ENCODE data around the gene PDZRN4.

The PDZRN4 gene

GRCh38 chr12:41348198-41348597 lies 160.1 kb downstream of the PDZRN4 start:
- no peak for DNase-seq (ENCODE audit: low read depth in 1 of 2, low spot score in 1 of 2)
- no peak overlapping the region for H3K27ac ChIP-seq (replicated peaks)
- no peaks in the 10 kb centered on the region for H3K27me3 ChIP-seq (ENCODE audit: insufficient read depth, poor library complexity, severe bottlenecking)
- no peak for TF ChIP-seq POLR2AphosphoS5 (IDR thresholded peaks at IDR 0.05; ENCODE audit: low read depth)
- TF ChIP-seq, protein P1, sequence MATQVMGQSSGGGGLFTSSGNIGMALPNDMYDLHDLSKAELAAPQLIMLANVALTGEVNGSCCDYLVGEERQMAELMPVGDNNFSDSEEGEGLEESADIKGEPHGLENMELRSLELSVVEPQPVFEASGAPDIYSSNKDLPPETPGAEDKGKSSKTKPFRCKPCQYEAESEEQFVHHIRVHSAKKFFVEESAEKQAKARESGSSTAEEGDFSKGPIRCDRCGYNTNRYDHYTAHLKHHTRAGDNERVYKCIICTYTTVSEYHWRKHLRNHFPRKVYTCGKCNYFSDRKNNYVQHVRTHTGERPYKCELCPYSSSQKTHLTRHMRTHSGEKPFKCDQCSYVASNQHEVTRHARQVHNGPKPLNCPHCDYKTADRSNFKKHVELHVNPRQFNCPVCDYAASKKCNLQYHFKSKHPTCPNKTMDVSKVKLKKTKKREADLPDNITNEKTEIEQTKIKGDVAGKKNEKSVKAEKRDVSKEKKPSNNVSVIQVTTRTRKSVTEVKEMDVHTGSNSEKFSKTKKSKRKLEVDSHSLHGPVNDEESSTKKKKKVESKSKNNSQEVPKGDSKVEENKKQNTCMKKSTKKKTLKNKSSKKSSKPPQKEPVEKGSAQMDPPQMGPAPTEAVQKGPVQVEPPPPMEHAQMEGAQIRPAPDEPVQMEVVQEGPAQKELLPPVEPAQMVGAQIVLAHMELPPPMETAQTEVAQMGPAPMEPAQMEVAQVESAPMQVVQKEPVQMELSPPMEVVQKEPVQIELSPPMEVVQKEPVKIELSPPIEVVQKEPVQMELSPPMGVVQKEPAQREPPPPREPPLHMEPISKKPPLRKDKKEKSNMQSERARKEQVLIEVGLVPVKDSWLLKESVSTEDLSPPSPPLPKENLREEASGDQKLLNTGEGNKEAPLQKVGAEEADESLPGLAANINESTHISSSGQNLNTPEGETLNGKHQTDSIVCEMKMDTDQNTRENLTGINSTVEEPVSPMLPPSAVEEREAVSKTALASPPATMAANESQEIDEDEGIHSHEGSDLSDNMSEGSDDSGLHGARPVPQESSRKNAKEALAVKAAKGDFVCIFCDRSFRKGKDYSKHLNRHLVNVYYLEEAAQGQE (IDR thresholded peaks at IDR 0.05; ENCODE audit: insufficient replicate concordance, low read depth), result no peak
- no peak for TF ChIP-seq GABPA (IDR thresholded peaks at IDR 0.05; ENCODE audit: low read depth)
- TF ChIP-seq SPI1 (IDR thresholded peaks at IDR 0.05; ENCODE audit: borderline replicate concordance, low read depth), result no peak
- TF ChIP-seq CTCF (IDR thresholded peaks at IDR 0.05; ENCODE audit: insufficient read depth, low read length), result no peak
- H3K4me3 ChIP-seq (replicated peaks; ENCODE audit: insufficient read depth, low read length), result no peak overlapping the region

DNA sequence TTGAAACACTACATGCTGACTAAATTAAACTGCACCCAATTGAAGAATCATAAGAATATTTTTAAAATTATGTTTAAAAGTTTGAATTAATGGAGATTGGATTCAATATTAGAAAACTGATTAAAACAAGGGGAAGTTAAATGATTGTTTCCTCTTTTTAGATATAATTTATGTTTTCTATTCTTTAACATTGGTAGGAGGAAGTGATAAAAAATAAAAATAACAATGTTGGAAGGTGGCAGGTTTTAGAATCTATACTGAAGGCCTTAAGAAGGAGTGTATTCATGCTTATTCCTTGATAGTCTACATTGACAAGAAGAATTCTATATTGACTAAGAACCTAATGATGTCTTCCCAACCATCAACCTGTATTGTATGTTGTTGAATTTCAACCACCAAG lies 168.1 kb downstream of the PDZRN4 start:
- TF ChIP-seq, protein P1 (IDR thresholded peaks at IDR 0.05; ENCODE audit: insufficient replicate concordance, low read depth), result no peak
- no peak for TF ChIP-seq GABPA (IDR thresholded peaks at IDR 0.05; ENCODE audit: low read depth)
- TF ChIP-seq POLR2AphosphoS5 (IDR thresholded peaks at IDR 0.05; ENCODE audit: low read depth), result no peak
- no peak for TF ChIP-seq SPI1 (IDR thresholded peaks at IDR 0.05; ENCODE audit: borderline replicate concordance, low read depth)
- no peak for TF ChIP-seq CTCF (IDR thresholded peaks at IDR 0.05; ENCODE audit: insufficient read depth, low read length)

DNA sequence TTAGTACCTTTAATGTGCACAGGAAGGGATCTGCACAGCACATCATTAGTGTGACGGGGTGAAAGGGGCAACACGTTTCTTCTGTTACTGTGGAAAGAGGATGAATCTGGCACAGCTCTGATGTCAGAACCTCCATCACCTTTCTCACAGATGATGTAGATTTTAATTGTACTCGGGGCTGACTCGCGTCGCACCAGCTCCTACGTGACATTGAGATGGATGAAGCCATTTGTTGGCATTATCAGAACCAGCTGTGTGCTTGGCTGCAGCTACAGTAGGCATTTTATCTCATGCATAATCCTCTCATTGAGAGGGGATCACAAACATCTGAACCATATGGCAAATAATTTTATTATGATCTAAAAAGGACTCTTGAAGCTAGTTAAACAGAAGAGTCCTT lies 173.6 kb downstream of the PDZRN4 start:
- H3K4me3 ChIP-seq (replicated peaks; ENCODE audit: insufficient read depth, low read length), result no peak overlapping the region
- TF ChIP-seq, protein P1 (IDR thresholded peaks at IDR 0.05; ENCODE audit: insufficient replicate concordance, low read depth), result no peak
- TF ChIP-seq GABPA (IDR thresholded peaks at IDR 0.05; ENCODE audit: low read depth) (no peak), SPI1 (IDR thresholded peaks at IDR 0.05; ENCODE audit: borderline replicate concordance, low read depth) (no peak), CTCF (IDR thresholded peaks at IDR 0.05; ENCODE audit: insufficient read depth, low read length) (no peak), POLR2AphosphoS5 (IDR thresholded peaks at IDR 0.05; ENCODE audit: low read depth) (no peak)
- no peak for DNase-seq (ENCODE audit: low read depth in 1 of 2, low spot score in 1 of 2)
- H3K27ac ChIP-seq (replicated peaks), result no peak overlapping the region
- no peaks in the 10 kb centered on the region for H3K27me3 ChIP-seq (ENCODE audit: insufficient read depth, poor library complexity, severe bottlenecking)

More for the DNA sequence above, 168.1 kb downstream of the PDZRN4 start:
- no peak for DNase-seq (ENCODE audit: low read depth in 1 of 2, low spot score in 1 of 2)
- Histone ChIP-seq H3K27me3 (ENCODE audit: insufficient read depth, poor library complexity, severe bottlenecking) (no peaks in the 10 kb centered on the region), H3K27ac (replicated peaks) (no peak overlapping the region), H3K4me3 (replicated peaks; ENCODE audit: insufficient read depth, low read length) (no peak overlapping the region)
